ENCODE results near the gene SOX6.
"Not testable (repeated sequence)": the region's sequence is repeated elsewhere in the genome, so short reads cannot be mapped to it uniquely, and the experiment has no call there.

DNA sequence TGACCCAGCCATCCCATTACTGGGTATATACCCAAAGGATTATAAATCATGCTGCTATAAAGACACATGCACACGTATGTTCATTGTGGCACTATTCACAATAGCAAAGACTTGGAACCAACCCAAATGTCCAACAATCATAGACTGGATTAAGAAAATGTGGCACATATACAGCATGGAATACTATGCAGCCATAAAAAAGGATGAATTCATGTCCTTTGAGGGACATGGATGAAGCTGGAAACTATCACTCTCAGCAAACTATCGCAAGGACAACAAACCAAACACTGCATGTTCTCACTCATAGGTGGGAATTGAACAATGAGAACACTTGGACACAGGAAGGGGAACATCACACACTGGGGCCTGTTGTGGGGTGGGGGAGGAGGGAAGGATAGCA is 209.4 kb downstream of the SOX6 start:
- TF ChIP-seq CTCF (IDR thresholded peaks at IDR 0.05; ENCODE audit: low read length); EZH2 (optimal IDR thresholded peaks at IDR 0.05; ENCODE audit: low read depth, low read length): not testable (repeated sequence)

Measured in MM.1S (cell line).